GM12865 (cell line): ENCODE results near the gene ZNF326.

ENCODE experiments used
- DNase-seq: peaks from one replicate; pipeline ENCODE4 v3.0.0; 2010; ENCODE audit warnings: low read depth
- H3K4me3 ChIP-seq: 2 replicates; pipeline ENCODE4 v1.5.1; 2011; ENCODE audit warnings: mild to moderate bottlenecking, low read depth, low read length, control low read depth
- TF ChIP-seq, protein P1 (sequence below): IDR thresholded peaks from 2 replicates; pipeline ENCODE4 v1.5.1; 2011; ENCODE audit warnings: low read length, control low read depth, low read depth, inconsistent platforms; ENCODE audit not compliant: insufficient read depth; ENCODE audit errors: missing control alignments

ZNF326 gene

DNA sequence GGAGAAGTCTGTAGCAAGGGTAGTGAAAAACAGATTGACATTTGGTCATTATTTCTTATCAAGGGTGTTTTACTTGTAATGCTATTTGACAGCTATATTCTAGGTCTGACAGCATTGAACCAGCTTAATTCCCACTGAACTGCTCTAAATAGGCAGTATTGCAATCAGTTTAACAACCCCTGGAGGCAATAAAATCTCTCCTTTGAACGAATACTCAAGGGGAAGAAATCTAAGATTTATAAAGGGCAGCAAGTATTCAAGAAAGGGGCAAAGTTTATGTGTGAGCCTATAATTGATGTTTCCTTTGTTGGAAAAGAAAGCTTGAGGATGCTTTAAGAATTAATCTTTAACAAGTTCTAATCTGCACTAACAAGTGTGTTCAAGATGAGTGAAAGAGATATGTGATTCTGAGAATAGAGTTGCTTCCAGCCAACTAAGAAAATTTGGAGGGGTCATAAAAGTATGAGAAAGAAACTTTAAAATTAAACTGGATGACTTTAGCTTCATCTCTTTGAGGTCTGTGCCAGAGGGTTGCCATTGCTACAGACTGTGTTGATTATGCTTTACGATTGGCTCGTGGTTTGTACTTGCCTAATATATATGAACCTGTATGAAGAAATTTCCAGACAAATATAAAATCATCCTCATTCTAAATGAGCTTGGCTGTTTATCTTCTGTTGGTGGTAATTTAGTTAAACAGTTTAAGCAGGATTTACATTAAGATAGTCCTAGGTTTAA lies 72.5 kb downstream of the ZNF326 start:
- H3K4me3 ChIP-seq = no peak overlapping the region
- TF ChIP-seq, protein P1, sequence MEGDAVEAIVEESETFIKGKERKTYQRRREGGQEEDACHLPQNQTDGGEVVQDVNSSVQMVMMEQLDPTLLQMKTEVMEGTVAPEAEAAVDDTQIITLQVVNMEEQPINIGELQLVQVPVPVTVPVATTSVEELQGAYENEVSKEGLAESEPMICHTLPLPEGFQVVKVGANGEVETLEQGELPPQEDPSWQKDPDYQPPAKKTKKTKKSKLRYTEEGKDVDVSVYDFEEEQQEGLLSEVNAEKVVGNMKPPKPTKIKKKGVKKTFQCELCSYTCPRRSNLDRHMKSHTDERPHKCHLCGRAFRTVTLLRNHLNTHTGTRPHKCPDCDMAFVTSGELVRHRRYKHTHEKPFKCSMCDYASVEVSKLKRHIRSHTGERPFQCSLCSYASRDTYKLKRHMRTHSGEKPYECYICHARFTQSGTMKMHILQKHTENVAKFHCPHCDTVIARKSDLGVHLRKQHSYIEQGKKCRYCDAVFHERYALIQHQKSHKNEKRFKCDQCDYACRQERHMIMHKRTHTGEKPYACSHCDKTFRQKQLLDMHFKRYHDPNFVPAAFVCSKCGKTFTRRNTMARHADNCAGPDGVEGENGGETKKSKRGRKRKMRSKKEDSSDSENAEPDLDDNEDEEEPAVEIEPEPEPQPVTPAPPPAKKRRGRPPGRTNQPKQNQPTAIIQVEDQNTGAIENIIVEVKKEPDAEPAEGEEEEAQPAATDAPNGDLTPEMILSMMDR = no peak
- DNase-seq = no peak

DNA sequence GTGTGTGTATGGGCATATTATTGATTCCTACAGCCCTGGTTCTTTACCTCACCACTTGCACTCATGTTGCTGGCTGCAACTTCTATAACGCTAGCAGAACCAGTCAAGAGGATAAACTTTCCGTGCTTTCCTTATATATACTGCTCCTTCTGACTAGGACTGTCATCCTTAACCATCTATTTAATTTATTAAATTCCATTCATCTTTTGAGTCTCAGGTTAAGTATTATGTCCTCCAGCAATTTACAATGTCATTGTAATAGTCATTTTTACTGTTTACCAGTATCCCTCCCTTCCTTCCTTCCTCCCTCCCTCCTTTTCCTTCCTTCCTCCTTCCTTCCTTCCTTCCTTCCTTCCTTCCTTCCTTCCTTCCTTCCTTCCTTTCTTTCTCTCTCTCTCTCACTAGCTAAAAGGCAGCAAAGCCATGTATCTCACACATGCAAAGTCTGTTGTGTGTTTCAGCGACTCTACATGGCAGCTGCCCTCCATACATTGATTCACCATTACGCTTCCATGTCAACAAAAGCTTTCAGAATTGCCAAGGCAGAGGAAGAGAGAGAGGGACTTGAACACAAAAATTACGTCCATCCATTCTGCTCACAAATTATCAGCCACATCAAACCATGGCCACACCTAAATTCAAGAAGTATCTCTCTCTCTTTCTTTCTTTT lies 73.8 kb downstream of the ZNF326 start:
- H3K4me3 ChIP-seq = no peak overlapping the region
- TF ChIP-seq, protein P1 = no peak
- DNase-seq = no peak

DNA sequence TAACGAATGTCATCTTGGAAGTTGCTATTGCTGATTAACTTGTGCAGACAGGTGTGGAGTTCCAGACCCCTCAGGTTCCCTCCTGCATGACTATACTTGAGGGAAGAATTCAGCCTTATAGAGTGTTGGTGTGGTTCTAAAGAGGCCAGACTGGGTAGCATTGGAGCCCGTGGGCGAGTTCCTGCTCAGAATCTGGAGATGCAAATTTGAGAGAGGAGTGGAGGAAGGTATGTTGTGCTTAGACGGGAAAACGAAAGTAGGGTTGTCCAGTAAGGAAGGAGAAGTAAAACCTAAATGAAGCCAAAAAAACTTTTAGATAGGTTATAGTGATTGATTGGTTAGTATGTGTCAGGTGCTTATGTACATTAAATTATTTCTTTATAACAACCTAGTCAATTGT lies 79.2 kb downstream of the ZNF326 start:
- TF ChIP-seq, protein P1 = no peak
- no peak overlapping the region for H3K4me3 ChIP-seq
- DNase-seq = peak; percentile 4

DNA sequence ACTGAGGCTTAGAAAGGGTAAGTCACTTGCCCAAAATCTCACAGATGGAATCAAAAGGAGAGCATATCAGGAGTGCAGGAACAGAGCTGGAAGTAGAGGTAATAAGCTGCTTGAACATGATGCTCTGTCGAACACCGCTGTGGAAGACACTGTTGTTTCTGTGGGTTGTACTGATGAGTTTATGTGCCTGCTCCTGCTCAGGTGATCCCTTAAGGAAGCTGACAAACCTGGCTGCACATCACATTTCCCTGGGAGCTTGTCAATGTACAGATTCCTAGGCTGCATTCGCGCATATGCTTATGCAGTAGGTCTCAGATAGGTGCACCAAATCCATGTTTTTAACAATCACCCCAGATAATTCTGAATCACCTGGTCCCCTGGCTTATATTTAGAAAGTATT lies 79.7 kb downstream of the ZNF326 start:
- TF ChIP-seq, protein P1 = no peak
- no peak overlapping the region for H3K4me3 ChIP-seq
- DNase-seq = no peak

DNA sequence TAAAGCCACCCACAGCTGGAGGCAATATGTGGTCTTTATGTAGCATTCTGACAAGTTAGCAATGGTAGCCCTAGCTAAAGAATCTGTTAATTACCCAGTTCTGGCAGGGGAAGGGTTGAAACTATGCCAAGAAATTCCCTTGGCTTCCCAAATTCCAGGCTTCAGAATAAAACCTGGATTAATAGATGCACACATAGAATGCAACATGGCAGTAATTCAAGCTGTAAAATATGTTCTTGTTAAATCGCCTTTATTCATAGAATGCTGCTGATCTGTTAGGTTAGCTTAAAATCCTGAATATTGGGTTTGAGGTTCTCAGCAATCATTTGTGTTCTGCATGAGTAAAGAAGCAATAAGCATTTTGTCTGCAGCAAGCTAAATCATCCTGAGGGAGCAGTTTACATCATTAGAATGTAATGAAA lies 80.1 kb downstream of the ZNF326 start:
- no peak overlapping the region for H3K4me3 ChIP-seq
- TF ChIP-seq, protein P1 = no peak
- DNase-seq = no peak

DNA sequence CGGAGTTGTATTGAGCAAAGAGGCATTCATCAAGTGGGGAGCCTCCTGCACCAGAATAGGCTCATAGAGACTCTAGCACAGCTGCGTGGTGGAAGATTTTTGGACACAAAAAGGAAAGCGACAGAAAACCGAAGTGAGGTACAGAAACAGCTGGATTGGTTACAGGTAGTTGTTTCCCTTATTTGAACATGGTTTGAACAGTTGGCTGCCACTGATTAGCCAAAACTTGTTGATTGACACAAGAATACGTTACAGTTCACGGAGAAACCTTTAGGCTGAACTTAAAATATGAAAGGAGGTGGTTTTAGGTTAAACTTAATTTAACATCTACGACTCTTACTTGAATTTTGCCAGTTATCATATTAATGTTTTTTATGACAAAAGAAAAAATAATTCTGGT lies 89.1 kb downstream of the ZNF326 start:
- no peak overlapping the region for H3K4me3 ChIP-seq
- DNase-seq = no peak
- TF ChIP-seq, protein P1 = no peak
